HEK293 (cell line): ENCODE data around the gene APOO.
"Not testable (repeated sequence)": the region's sequence is repeated elsewhere in the genome, so short reads cannot be mapped to it uniquely, and the experiment has no call there.

Experiments
- ZBTB48 ChIP-seq: fragments of 450-650 bp; formaldehyde crosslinking; IDR thresholded peaks from 2 replicates; pipeline ENCODE4 v1.5.1; 2016; ENCODE audit warnings: missing biosample characterization, missing genetic modification characterization
- TF ChIP-seq, protein P1 (sequence below): fragments of 450-650 bp; formaldehyde crosslinking; IDR thresholded peaks from 2 replicates; pipeline ENCODE4 v1.5.1; 2016; ENCODE audit warnings: missing biosample characterization, missing genetic modification characterization

DNA sequence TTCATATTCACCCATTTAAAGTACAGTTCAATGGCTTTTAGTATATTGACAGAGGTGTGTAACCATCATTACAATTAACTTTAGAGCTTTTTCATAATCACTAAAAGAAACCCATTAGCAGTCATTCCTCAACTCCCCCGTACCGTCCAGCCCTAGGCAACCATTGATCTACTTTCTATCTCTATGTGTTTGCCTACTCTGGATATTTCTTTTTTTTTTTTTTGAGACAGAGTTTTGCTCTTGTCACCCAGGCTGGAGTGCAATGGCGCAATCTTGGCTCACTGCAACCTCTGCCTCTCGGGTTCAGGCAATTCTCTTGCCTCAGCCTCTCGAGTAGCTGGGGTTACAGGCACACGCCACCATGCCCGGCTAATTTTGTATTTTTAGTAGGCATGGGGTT lies 48.5 kb downstream of the APOO start:
- TF ChIP-seq, protein P1, sequence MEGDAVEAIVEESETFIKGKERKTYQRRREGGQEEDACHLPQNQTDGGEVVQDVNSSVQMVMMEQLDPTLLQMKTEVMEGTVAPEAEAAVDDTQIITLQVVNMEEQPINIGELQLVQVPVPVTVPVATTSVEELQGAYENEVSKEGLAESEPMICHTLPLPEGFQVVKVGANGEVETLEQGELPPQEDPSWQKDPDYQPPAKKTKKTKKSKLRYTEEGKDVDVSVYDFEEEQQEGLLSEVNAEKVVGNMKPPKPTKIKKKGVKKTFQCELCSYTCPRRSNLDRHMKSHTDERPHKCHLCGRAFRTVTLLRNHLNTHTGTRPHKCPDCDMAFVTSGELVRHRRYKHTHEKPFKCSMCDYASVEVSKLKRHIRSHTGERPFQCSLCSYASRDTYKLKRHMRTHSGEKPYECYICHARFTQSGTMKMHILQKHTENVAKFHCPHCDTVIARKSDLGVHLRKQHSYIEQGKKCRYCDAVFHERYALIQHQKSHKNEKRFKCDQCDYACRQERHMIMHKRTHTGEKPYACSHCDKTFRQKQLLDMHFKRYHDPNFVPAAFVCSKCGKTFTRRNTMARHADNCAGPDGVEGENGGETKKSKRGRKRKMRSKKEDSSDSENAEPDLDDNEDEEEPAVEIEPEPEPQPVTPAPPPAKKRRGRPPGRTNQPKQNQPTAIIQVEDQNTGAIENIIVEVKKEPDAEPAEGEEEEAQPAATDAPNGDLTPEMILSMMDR (tag by site-specific recombination), result not testable (repeated sequence)
- TF ChIP-seq ZBTB48 (tag by site-specific recombination), result not testable (repeated sequence)
